ENCODE measurements around the gene CABP4.
A peak's percentile ranks its signal among the peaks of the same experiment; 100 is the strongest.
"Not testable (repeated sequence)": the region's sequence is repeated elsewhere in the genome, so short reads cannot be mapped to it uniquely, and the experiment has no call there.

The CABP4 gene

GRCh38 chr11:67482275-67482826 lies 27.2 kb downstream of the CABP4 start:
- DNase-seq (ENCODE audit: insufficient read length, low spot score) (no peak), FAIRE-seq (no peak)
- TF ChIP-seq POLR2A (IDR thresholded peaks at IDR 0.05; ENCODE audit: low read depth, low read length): no peak

DNA sequence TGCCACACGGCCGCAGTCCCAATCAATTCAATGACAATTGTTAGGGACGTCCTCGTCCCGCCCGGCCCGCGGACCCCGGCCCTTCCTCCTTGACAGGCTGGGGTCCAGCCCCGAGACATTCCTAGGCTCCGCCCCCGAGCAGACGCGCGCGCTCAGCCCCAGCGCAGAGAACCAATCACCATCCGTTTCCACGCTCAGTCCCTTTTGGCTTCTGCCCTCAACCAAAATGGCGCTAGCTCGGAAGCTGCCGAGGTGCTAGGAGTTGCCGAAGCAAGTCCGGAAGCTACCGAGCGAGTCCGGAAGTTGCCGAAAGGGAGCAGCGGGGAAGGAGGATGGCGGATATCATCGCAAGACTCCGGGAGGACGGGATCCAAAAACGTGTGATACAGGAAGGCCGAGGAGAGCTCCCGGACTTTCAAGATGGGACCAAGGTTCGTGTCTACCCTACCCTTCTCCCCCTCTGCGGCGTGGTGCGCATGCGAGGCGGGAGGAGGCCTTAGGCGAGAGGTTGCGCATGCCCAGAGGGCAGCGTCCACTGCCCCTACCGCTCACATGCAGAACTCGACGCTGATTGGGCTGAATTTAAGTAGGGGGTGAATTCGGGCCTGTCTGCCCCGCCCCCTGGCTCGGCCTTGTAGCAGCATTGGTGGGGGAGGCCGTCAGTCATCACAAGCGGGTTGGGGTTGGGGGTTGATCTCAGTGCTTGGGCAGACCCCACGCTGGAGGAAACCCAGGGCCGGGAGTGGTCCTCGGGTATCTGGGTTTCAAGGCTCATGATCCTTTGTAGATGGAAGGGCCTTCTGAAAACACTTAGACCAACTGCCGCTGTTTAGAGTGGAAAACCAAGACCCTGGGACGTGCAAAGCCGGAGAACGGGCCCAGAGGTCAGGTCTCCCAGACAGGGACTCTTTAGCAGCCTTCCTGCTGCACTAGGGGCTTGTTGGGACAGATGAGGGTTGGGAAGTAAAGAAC lies 28.0 kb downstream of the CABP4 start, which contains the start of gene AIP:
AIP (plus strand) TSS at position 200 of the 972 bp plus-strand sequence; CDS start at position 333, 133 bp downstream.
- peak; percentile 99 for DNase-seq (ENCODE audit: insufficient read length, low spot score)
- FAIRE-seq: peak; percentile 58

DNA sequence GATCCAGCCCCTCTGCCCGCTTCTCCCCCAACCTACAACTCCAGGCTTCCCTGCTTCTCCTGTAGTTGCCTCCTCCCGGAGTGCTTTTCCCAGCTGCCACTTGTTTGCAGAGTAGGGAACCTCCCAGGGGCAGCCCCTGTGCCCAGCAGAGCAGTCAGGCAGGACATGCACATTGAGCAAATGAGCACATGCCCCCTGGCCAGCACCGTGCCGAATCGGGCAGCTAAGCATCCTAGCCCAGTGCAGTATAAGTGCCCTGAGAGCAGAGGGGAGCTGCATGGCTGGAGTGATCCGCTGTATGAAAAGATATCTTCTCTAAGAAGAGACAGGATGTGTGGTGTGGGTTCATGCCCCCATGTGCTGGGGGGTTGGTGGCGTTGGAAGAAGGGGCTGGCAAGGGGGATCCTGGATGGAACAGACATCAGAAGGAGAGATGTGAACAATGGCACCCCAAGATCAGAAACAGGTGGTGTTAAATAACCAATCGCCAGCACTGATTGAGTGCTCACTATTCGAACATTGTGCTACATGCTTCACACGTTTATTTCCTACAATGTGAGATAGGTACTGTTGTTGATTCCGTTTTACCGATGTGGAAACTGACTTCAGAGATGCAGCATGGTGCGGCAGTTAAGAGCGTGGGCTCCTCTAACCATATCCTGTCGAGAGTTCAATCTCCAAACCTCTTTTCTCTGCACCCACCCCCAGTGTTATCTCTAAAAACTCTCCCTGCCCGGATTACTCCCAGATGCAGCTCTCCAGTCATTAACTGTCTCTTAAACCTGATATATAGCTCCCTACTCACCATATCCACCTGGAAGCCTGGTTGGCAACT lies 28.9 kb downstream of the CABP4 start:
- no peak for FAIRE-seq
- DNase-seq (ENCODE audit: insufficient read length, low spot score): no peak
- no peak for TF ChIP-seq POLR2A (IDR thresholded peaks at IDR 0.05; ENCODE audit: low read depth, low read length)

More for the DNA sequence above, 28.0 kb downstream of the CABP4 start, which contains the start of gene AIP:
- peak; percentile 58 for TF ChIP-seq POLR2A (IDR thresholded peaks at IDR 0.05; ENCODE audit: low read depth, low read length)

DNA sequence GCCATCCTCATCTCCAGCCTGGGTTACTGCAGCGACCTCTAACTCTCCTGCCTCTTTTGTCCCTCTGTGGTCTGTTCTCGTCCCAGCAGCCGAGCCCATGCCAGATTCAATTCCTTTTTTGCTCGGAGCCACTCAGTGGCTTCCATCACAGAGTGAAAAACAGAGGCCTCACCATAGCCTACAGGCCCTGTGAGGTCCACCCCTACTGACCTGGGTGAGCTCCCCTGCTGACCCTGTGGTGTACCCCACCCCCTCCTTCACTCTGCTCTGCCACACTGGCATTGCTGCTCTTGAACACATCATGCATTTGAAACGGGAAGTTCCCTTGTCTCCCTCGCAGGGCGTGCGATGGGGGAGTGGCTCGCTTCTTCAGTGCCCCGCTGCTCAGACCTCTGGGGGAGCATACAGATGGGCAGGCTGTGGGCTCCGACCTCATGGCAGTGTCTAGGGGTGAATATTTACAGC lies 29.7 kb downstream of the CABP4 start:
- DNase-seq (ENCODE audit: insufficient read length, low spot score) (no peak), FAIRE-seq (no peak)
- no peak for TF ChIP-seq POLR2A (IDR thresholded peaks at IDR 0.05; ENCODE audit: low read depth, low read length)

GRCh38 chr11:67485873-67486361 lies 30.8 kb downstream of the CABP4 start:
- FAIRE-seq; DNase-seq (ENCODE audit: insufficient read length, low spot score): not testable (repeated sequence)

DNA sequence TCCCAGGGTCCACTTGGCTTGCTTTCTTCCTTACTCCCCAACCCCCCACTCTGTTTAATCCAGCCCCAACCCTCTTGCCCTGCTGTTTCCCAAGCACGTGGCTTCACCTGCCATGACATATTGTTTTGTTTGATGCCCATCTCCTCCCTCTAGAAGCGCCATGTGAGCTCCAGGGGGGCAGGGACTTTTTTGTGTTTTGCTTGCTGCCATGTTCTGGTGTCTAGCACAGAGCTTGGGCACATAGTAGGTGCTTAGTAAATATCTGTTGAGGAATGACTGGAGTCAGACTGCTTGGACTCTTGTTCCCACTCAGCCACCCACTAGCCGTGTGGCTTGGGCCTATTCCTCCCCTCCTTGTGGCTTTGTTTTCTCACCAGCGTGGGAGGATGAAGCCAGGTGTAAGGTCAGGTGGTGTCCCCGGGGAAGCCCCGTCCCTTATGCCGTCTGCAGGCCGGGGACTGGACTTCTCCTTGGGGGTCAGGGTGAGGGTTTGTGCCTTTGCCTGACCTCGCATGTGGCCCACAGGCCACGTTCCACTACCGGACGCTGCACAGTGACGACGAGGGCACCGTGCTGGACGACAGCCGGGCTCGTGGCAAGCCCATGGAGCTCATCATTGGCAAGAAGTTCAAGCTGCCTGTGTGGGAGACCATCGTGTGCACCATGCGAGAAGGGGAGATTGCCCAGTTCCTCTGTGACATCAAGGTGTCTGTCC lies 31.5 kb downstream of the CABP4 start:
- DNase-seq (ENCODE audit: insufficient read length, low spot score): no peak
- no peak for TF ChIP-seq POLR2A (IDR thresholded peaks at IDR 0.05; ENCODE audit: low read depth, low read length)
- no peak for FAIRE-seq

GRCh38 chr11:67489203-67489884 lies 34.2 kb downstream of the CABP4 start:
- FAIRE-seq: no peak
- TF ChIP-seq POLR2A (IDR thresholded peaks at IDR 0.05; ENCODE audit: low read depth, low read length): no peak
- DNase-seq (ENCODE audit: insufficient read length, low spot score): no peak

- no peak for TF ChIP-seq POLR2A (IDR thresholded peaks at IDR 0.05; ENCODE audit: low read depth, low read length)
- DNase-seq (ENCODE audit: insufficient read length, low spot score) (no peak), FAIRE-seq (no peak)
Measured at GRCh38 chr11:67489885-67490726, 35.0 kb downstream of the CABP4 start.

DNA sequence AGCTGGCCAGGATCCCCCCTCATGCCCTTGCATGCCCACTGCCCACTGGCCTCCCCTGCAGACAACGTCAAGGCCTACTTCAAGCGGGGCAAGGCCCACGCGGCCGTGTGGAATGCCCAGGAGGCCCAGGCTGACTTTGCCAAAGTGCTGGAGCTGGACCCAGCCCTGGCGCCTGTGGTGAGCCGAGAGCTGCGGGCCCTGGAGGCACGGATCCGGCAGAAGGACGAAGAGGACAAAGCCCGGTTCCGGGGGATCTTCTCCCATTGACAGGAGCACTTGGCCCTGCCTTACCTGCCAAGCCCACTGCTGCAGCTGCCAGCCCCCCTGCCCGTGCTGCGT lies 35.5 kb downstream of the CABP4 start:
- FAIRE-seq (no peak), DNase-seq (ENCODE audit: insufficient read length, low spot score) (no peak)
- no peak for TF ChIP-seq POLR2A (IDR thresholded peaks at IDR 0.05; ENCODE audit: low read depth, low read length)

DNA sequence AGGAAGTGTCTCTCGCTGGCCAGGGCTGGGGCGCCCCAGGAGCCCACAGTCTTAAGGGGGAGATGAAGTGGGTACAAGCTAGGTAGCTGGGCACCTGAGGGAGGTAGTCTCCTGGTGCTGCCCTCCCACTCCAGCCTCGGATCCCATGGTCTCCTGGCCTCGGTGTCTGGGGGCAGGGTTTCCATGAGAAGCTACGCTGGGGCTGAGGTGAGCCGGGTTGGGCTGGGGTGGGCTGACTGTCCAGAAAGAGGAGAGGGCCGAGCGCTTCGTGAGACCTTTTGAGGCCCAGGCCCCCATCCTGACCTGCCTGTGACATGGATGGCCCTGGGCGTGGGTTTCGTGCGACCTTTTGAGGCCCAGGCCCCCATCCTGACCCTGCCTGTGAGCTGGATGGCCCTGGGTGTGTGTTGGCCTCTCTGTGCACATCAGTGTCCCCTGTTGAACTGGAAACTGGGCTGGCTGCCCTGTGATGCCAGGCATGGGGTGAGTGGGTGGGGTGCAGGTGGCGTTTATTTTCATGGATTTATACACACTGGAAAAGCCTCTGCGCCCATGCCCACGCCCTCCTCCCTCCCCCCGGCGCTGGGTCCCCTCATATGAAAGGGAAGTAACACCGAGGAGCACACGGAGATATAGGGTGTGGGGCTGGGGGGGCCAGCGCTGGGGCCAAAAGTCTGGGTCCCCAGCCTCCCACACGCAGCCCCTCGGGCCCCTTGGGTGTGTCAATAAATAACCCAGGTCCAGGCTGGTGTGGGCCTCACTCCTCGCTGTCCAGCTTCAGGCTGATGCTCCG lies 36.3 kb downstream of the CABP4 start:
- FAIRE-seq (no peak), DNase-seq (ENCODE audit: insufficient read length, low spot score) (no peak)
- TF ChIP-seq POLR2A (IDR thresholded peaks at IDR 0.05; ENCODE audit: low read depth, low read length): no peak

GRCh38 chr11:67492069-67492727 lies 37.0 kb downstream of the CABP4 start:
- FAIRE-seq: no peak
- DNase-seq (ENCODE audit: insufficient read length, low spot score): no peak
- TF ChIP-seq POLR2A (IDR thresholded peaks at IDR 0.05; ENCODE audit: low read depth, low read length): no peak

Data from H54 (cell line).